ENCODE data around the gene CDC42EP3. TPM values are rescaled to one million over a fixed set of nuclear protein-coding genes. Genes with fewer than 3 reads are reported as not detected.
A peak's percentile ranks its signal among the peaks of the same experiment; 100 is the strongest.

The CDC42EP3 gene
- total RNA-seq, 6 donors from 2014 or later = 24.5 to 76.2 (median 43.2) TPM

- DNase-seq (no peak), ATAC-seq (ENCODE audit: low FRiP score in 2 of 2) (no peak)
- Histone ChIP-seq H3K4me1 (peaks cover 4 to 11% (median 9%) of the 10 kb centered on the region in 4 donors), H3K27ac (peak overlapping the region; percentile 52 to 83 (median 71)), H3K9me3 (no peaks in the 10 kb centered on the region), H3K27me3 (no peaks in the 10 kb centered on the region), H3K36me3 (no peaks in the 10 kb centered on the region), H3K4me3 (no peak overlapping the region)
- TF ChIP-seq POLR2A (IDR thresholded peaks at IDR 0.05) = no peak
- TF ChIP-seq EP300 (IDR thresholded peaks at IDR 0.05) = no peak
- no peak for TF ChIP-seq CTCF (IDR thresholded peaks at IDR 0.05)
- TF ChIP-seq POLR2AphosphoS5 (IDR thresholded peaks at IDR 0.05) = no peak
- 80 to 82% methylated on average over 8 of the region's 8 CpGs for WGBS, 2 donors
These were observed 36.4 kb downstream of the CDC42EP3 start for GRCh38 chr2:37634914-37635503.

GRCh38 chr2:37633845-37634244 is 37.6 kb downstream of the CDC42EP3 start:
- DNase-seq (no peak), ATAC-seq (ENCODE audit: low FRiP score in 2 of 2) (no peak)
- Histone ChIP-seq H3K27ac (no peak overlapping the region), H3K9me3 (no peaks in the 10 kb centered on the region), H3K4me3 (no peak overlapping the region), H3K27me3 (no peaks in the 10 kb centered on the region), H3K36me3 (no peaks in the 10 kb centered on the region), H3K4me1 (peaks cover 4 to 11% (median 9%) of the 10 kb centered on the region in 4 donors)
- WGBS, 2 donors = 82 to 91% methylated on average over 3 of the region's 3 CpGs
- TF ChIP-seq CTCF (IDR thresholded peaks at IDR 0.05) (no peak), POLR2AphosphoS5 (IDR thresholded peaks at IDR 0.05) (no peak), POLR2A (IDR thresholded peaks at IDR 0.05) (no peak), EP300 (IDR thresholded peaks at IDR 0.05) (no peak)

- no peak for TF ChIP-seq POLR2AphosphoS5 (IDR thresholded peaks at IDR 0.05)
- TF ChIP-seq CTCF (IDR thresholded peaks at IDR 0.05) = no peak
- no peak for TF ChIP-seq POLR2A (IDR thresholded peaks at IDR 0.05)
- no peak for TF ChIP-seq EP300 (IDR thresholded peaks at IDR 0.05)
These were observed 38.2 kb downstream of the CDC42EP3 start for GRCh38 chr2:37633234-37633633.

DNA sequence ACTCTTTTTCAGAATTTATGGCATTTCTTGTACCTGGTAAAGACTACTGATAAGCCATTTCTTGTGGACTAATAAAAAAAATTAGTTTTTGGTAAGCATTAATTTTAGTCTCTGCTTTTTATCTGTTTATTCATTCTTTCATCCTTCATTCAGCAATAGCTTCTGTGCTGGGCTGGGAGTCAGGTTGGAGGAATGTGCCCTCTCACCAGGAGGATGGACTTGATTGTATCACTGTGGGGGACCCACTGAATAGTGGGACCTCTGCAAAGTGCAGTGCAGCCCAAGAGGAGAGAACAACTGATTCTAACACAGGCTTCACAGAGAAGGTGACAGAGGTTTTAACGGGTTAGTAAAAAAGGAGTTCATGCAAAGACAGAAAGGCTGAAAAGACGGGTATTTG is 39.1 kb downstream of the CDC42EP3 start:
- Histone ChIP-seq H3K4me3 (no peak overlapping the region), H3K27me3 (no peaks in the 10 kb centered on the region), H3K9me3 (no peaks in the 10 kb centered on the region), H3K36me3 (no peaks in the 10 kb centered on the region), H3K27ac (no peak overlapping the region), H3K4me1 (peaks cover 4 to 11% (median 7%) of the 10 kb centered on the region in 4 donors)
- TF ChIP-seq CTCF (IDR thresholded peaks at IDR 0.05) = no peak
- no peak for TF ChIP-seq POLR2AphosphoS5 (IDR thresholded peaks at IDR 0.05)
- no peak for TF ChIP-seq POLR2A (IDR thresholded peaks at IDR 0.05)
- TF ChIP-seq EP300 (IDR thresholded peaks at IDR 0.05) = no peak
- ATAC-seq (ENCODE audit: low FRiP score in 2 of 2) = no peak
- no peak for DNase-seq
- WGBS, 2 donors = 88 to 94% methylated on average over 2 of the region's 2 CpGs

More at GRCh38 chr2:37633234-37633633, 38.2 kb downstream of the CDC42EP3 start:
- DNase-seq (no peak), ATAC-seq (ENCODE audit: low FRiP score in 2 of 2) (no peak)
- Histone ChIP-seq H3K4me3 (no peak overlapping the region), H3K36me3 (no peaks in the 10 kb centered on the region), H3K4me1 (peaks cover 4 to 11% (median 9%) of the 10 kb centered on the region in 4 donors), H3K27me3 (no peaks in the 10 kb centered on the region), H3K9me3 (no peaks in the 10 kb centered on the region), H3K27ac (no peak overlapping the region)
- 67 to 87% methylated on average over 1 of the region's 1 CpG for WGBS, 2 donors

DNA sequence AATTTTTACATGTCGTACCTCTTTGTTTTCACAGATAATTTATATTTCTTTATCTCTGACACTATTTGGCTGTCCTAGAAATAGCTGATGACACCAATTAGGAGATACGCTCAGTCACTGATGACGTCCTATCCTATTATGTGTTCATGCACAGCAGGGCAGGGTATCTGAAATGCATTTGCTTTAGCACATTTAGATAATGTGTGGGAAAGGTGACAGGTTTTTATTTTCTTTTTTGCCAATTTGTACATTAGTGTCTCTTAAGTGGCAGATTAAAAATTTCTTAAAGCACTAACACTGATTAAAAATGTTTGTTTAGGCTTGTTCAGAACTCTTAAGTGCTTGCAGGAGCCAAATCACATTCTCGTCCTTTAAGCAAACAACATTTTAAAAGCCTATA is 39.7 kb downstream of the CDC42EP3 start:
- H3K27me3 ChIP-seq = no peaks in the 10 kb centered on the region
- H3K4me3 ChIP-seq = no peak overlapping the region
- DNase-seq (no peak), ATAC-seq (ENCODE audit: low FRiP score in 2 of 2) (no peak)
- no peaks in the 10 kb centered on the region for H3K9me3 ChIP-seq
- H3K27ac ChIP-seq = no peak overlapping the region
- no peaks in the 10 kb centered on the region for H3K36me3 ChIP-seq
- H3K4me1 ChIP-seq = peaks cover 4 to 11% (median 7%) of the 10 kb centered on the region in 4 donors
- TF ChIP-seq POLR2AphosphoS5 (IDR thresholded peaks at IDR 0.05) (no peak), EP300 (IDR thresholded peaks at IDR 0.05) (no peak), POLR2A (IDR thresholded peaks at IDR 0.05) (no peak), CTCF (IDR thresholded peaks at IDR 0.05) (no peak)
- WGBS, 2 donors = 61 to 65% methylated on average over 4 of the region's 4 CpGs
